ENCODE results near the gene LCE5A.

Gene LCE5A

DNA sequence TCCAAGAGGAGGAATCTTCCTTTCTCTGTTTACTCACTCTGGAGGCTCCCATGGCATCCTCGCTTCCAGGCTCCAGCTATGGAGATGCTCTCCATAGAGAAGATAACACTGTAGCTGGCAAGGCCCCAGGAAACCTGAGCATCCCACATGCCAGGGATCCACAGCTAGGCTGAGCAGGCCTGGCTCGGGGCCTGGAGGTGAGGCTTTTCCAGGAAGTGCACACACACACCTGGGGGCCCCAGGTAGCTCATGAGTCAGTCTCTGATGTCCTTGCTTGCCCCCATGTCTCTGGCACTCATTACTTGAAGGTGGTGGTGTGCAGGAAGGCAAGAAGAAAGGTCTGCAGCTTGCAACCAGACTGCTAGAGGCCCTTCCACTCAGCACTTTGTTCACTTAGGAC lies 5.5 kb upstream of the LCE5A start:
- no peaks in the 10 kb centered on the region for H3K4me1 Mint-ChIP-seq (ENCODE audit: low read depth)

GRCh38 chr1:152506899-152507498 lies 3.6 kb upstream of the LCE5A start:
- Mint-ChIP-seq H3K4me3 (no peak overlapping the region), H3K4me1 (ENCODE audit: low read depth) (no peaks in the 10 kb centered on the region), H3K9me3 (no peaks in the 10 kb centered on the region), H3K27me3 (peaks cover 20% of the 10 kb centered on the region), H3K36me3 (ENCODE audit: low read depth) (no peaks in the 10 kb centered on the region), H3K27ac (no peak overlapping the region)

More for the DNA sequence above, 5.5 kb upstream of the LCE5A start:
- H3K36me3 Mint-ChIP-seq (ENCODE audit: low read depth): no peaks in the 10 kb centered on the region
- H3K9me3 Mint-ChIP-seq: no peaks in the 10 kb centered on the region
- H3K27ac Mint-ChIP-seq: no peak overlapping the region
- H3K4me3 Mint-ChIP-seq: no peak overlapping the region
- peaks cover 9% of the 10 kb centered on the region for H3K27me3 Mint-ChIP-seq

DNA sequence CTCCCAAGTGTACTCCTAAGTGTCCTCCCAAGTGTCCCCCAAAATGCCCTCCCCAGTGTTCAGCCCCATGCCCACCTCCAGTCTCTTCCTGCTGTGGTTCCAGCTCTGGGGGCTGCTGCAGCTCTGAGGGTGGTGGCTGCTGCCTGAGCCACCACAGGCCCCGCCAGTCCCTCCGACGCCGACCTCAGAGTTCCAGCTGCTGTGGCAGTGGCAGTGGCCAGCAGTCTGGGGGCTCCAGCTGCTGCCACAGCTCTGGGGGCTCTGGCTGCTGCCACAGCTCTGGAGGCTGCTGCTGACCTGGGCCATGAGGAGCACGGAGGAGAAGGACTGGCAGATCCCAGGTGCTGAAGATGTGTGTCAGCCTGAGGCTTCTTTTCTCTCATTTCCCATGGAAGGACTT lies 993 bp downstream of the LCE5A start:
- H3K4me3 Mint-ChIP-seq: no peak overlapping the region
- no peaks in the 10 kb centered on the region for H3K4me1 Mint-ChIP-seq (ENCODE audit: low read depth)
- H3K27ac Mint-ChIP-seq: no peak overlapping the region
- no peaks in the 10 kb centered on the region for H3K9me3 Mint-ChIP-seq
- peaks cover 61% of the 10 kb centered on the region for H3K27me3 Mint-ChIP-seq
- H3K36me3 Mint-ChIP-seq (ENCODE audit: low read depth): no peaks in the 10 kb centered on the region

- Mint-ChIP-seq H3K27ac (no peak overlapping the region), H3K36me3 (ENCODE audit: low read depth) (no peaks in the 10 kb centered on the region), H3K4me1 (ENCODE audit: low read depth) (no peaks in the 10 kb centered on the region), H3K4me3 (no peak overlapping the region), H3K27me3 (peaks cover 73% of the 10 kb centered on the region), H3K9me3 (no peaks in the 10 kb centered on the region)
Observed at GRCh38 chr1:152513081-152513480, 2.5 kb downstream of the LCE5A start.

DNA sequence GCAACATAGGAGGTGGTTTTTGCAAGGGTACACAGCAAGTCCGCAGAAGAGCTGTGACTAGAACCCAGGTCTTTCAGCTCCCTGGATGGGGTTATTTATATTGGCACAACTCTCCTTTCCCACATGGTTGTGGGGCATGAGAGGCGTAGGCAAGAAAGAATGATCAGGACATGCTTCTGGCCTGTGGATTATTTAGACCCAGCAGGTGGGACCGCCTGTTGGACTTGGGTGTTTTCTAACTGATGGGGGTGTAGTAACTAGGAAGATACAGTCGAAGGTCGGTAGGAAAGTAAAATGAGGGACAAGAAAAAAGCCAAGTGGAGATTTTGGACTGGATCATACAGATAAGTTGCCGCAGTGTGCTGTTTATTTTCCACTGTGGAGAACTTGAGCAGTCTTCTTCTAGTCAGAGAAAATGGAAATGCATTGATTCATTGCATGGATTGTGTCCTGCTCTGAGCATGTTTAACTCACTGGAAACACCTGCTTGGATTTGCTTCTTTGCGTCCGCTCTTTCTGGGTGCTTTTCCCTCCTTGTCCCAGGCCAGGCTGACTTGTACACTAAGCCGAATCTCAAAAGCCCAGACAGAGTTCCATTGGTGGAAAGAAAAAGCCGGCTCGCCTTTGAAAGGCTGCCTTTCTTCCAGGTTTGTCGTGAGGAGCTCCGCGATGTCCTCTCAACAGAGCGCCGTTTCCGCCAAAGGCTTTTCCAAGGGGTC lies 4.3 kb downstream of the LCE5A start:
- H3K36me3 Mint-ChIP-seq (ENCODE audit: low read depth): no peaks in the 10 kb centered on the region
- H3K4me3 Mint-ChIP-seq: no peak overlapping the region
- no peaks in the 10 kb centered on the region for H3K4me1 Mint-ChIP-seq (ENCODE audit: low read depth)
- peaks cover 66% of the 10 kb centered on the region for H3K27me3 Mint-ChIP-seq
- no peak overlapping the region for H3K27ac Mint-ChIP-seq
- H3K9me3 Mint-ChIP-seq: no peaks in the 10 kb centered on the region

GRCh38 chr1:152515434-152515783 lies 4.8 kb downstream of the LCE5A start:
- peaks cover 62% of the 10 kb centered on the region for H3K27me3 Mint-ChIP-seq
- no peaks in the 10 kb centered on the region for H3K4me1 Mint-ChIP-seq (ENCODE audit: low read depth)
- no peak overlapping the region for H3K4me3 Mint-ChIP-seq
- H3K9me3 Mint-ChIP-seq: no peaks in the 10 kb centered on the region
- no peaks in the 10 kb centered on the region for H3K36me3 Mint-ChIP-seq (ENCODE audit: low read depth)
- H3K27ac Mint-ChIP-seq: no peak overlapping the region

DNA sequence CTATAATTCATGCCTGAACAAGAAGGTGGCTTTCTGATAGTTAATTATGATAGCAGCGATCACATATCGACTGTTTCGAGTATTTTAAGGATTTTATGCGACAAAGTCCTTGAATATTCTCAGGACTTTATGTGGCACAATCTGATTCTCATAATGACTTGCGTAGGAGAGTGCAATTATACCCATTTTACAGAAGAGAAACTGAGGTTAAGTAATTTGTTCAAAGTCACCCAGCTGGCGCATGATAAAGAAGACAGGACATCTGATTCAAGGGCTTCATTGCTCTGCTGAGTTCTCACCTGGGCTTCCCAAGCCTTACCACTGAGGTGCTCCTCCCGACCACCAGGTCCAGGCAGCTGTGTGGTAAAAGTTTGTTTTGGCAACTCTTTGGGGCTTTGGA lies 5.5 kb downstream of the LCE5A start:
- Mint-ChIP-seq H3K27me3 (peaks cover 56% of the 10 kb centered on the region), H3K36me3 (ENCODE audit: low read depth) (no peaks in the 10 kb centered on the region), H3K27ac (no peak overlapping the region), H3K4me1 (ENCODE audit: low read depth) (no peaks in the 10 kb centered on the region), H3K9me3 (no peaks in the 10 kb centered on the region), H3K4me3 (no peak overlapping the region)

DNA sequence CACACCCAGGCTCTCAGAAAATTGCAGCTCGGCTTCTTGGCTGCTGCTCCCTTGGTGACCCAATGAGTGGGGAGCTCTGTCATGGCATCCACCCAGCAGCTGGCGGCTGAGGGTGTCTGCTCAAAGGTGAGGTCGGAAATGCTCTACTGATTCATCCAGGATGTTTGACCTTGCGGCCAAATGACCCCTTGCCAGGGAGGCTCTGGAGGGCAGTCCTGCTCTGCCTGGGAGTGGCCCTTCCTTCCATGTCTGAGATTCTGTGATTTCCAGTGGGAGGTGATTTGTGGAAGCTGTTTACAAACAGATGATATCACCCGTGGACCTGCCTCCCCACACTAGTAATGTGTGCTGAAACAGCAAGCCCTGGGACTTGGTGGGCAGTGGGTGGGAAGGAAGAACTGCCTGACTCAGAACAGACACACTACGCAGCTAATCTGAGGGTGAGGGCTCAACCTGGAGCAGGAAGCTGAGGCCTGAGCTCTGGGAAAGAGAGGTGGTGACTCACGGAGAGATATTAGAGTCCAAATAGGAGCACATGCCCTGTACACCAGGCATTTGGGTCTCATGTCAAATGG lies 6.7 kb downstream of the LCE5A start:
- H3K36me3 Mint-ChIP-seq (ENCODE audit: low read depth): no peaks in the 10 kb centered on the region
- peaks cover 49% of the 10 kb centered on the region for H3K27me3 Mint-ChIP-seq
- no peak overlapping the region for H3K27ac Mint-ChIP-seq
- H3K9me3 Mint-ChIP-seq: no peaks in the 10 kb centered on the region
- no peak overlapping the region for H3K4me3 Mint-ChIP-seq
- no peaks in the 10 kb centered on the region for H3K4me1 Mint-ChIP-seq (ENCODE audit: low read depth)

DNA sequence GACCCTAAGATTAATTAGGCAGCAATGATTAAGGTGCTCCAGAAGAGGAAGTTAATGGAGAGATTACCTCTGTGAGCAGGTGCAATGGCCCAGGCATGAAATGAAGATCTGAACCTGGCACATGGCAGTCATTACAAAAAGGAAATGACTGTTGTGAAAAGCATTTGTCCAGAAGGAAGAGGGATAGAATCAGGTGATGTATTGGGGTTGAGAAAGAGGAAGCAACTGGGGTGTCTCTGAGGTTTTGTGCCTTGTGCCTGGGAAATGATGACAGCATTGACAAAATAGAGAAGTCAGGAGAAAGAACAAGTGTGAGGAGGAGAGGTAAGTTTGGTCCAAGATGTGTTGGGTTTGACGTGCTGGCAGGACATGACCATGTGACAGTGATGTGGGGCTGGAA lies 9.2 kb downstream of the LCE5A start:
- Mint-ChIP-seq H3K36me3 (ENCODE audit: low read depth) (no peaks in the 10 kb centered on the region), H3K4me1 (ENCODE audit: low read depth) (no peaks in the 10 kb centered on the region), H3K9me3 (no peaks in the 10 kb centered on the region), H3K27me3 (peaks cover 48% of the 10 kb centered on the region), H3K27ac (no peak overlapping the region), H3K4me3 (no peak overlapping the region)

DNA sequence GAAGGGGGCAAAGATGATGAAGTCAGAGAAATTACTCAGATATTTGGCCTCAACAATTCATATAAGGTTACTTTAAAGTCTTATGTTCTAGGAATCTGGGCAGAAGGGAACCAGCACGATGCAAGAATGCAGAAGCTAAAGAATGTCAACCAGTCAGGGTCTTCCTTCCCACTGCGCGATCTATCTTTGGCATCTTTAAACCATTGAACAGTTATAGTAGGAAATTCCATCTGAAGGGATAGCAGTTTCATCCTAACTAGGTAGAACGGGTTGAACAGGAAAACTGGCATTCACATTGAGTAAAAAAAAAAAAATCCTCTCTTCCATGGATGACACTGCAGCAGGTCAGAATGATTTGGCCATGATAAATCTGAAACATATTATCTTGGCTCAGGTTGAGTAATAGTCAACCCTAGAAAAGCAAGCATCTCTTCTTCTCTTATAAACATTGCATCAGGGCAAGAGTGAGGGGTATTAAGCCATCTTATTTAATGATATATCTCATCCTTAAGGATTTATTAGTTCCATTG lies 10.0 kb downstream of the LCE5A start:
- H3K27ac Mint-ChIP-seq: no peak overlapping the region
- H3K4me1 Mint-ChIP-seq (ENCODE audit: low read depth): no peaks in the 10 kb centered on the region
- H3K9me3 Mint-ChIP-seq: no peaks in the 10 kb centered on the region
- peaks cover 44% of the 10 kb centered on the region for H3K27me3 Mint-ChIP-seq
- H3K4me3 Mint-ChIP-seq: no peak overlapping the region
- no peaks in the 10 kb centered on the region for H3K36me3 Mint-ChIP-seq (ENCODE audit: low read depth)

DNA sequence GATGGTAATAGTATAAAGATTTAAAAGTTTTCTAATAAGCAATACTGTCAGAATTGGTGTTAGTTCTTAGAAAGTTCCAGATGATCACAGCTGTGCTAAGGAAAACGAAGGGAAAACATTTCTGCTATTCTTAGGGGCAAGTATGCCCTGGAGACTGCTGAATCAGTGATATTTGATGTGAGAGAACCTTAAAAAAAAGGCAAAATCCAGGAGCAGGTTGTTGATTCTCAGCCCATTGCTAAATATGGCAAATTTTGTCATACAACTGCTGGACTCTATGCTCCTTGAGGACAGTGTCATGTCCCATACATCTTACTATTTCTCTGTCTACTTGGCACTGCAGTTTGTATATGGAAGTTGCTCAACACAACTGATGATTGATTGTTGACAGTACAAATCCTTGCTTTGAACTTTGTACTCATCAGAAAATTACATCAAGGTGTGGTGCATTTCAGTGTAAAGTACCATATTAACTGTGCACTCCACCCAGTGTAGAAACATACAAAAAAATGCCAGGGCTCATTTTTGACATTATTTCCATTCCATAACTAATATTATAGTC lies 14.6 kb downstream of the LCE5A start:
- Mint-ChIP-seq H3K27me3 (peaks cover 33% of the 10 kb centered on the region), H3K36me3 (ENCODE audit: low read depth) (no peaks in the 10 kb centered on the region), H3K9me3 (no peaks in the 10 kb centered on the region), H3K27ac (no peak overlapping the region), H3K4me1 (ENCODE audit: low read depth) (no peaks in the 10 kb centered on the region), H3K4me3 (no peak overlapping the region)

GRCh38 chr1:152533327-152533938 lies 22.8 kb downstream of the LCE5A start:
- Mint-ChIP-seq H3K4me3 (no peak overlapping the region), H3K36me3 (ENCODE audit: low read depth) (no peaks in the 10 kb centered on the region), H3K27ac (no peak overlapping the region), H3K27me3 (peaks cover 37% of the 10 kb centered on the region), H3K4me1 (ENCODE audit: low read depth) (no peaks in the 10 kb centered on the region), H3K9me3 (no peaks in the 10 kb centered on the region)

DNA sequence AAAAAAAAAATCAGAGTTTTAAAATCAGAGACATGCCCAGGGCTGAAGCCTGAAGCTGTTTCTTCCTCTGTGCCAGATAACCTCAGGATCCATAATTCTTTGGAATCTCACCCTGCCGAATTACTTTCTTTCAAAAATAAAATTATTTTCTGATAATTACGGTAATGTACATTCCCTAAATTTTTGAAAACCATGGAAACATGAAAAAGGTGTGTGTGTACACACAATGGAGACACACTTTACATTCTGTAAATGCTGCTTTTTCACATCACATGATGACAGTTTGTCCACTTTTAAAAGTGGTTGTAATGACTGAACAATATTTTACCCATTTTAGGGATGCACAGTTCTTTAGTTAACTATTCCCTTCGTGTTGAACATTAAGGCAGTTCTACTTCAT lies 25.2 kb downstream of the LCE5A start:
- H3K4me3 Mint-ChIP-seq: no peak overlapping the region
- H3K27ac Mint-ChIP-seq: no peak overlapping the region
- H3K27me3 Mint-ChIP-seq: peaks cover 24% of the 10 kb centered on the region
- H3K9me3 Mint-ChIP-seq: no peaks in the 10 kb centered on the region
- H3K36me3 Mint-ChIP-seq (ENCODE audit: low read depth): no peaks in the 10 kb centered on the region
- H3K4me1 Mint-ChIP-seq (ENCODE audit: low read depth): no peaks in the 10 kb centered on the region

GRCh38 chr1:152537496-152537895 lies 26.9 kb downstream of the LCE5A start:
- Mint-ChIP-seq H3K27ac (no peak overlapping the region), H3K9me3 (no peaks in the 10 kb centered on the region), H3K36me3 (ENCODE audit: low read depth) (no peaks in the 10 kb centered on the region), H3K27me3 (peaks cover 18% of the 10 kb centered on the region), H3K4me1 (ENCODE audit: low read depth) (no peaks in the 10 kb centered on the region), H3K4me3 (no peak overlapping the region)

DNA sequence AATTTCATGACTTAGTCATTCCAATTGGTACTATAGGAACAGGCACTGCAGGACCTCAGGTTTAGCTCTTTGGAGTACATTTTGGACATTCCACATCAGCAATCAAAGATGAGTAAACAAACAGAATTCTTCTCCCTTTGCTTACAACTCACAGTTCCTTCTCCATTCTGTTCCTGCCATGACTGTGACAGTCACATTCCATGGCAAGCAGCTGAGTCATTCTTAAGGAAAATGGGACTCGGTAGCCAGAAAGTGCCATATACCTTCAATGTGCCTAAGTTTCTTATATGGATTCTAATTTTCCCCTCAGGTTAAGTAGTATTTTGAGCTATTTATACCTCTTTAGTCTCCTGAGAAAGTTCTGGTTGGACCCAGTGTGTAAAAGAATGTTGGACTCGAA lies 29.3 kb downstream of the LCE5A start:
- H3K4me1 Mint-ChIP-seq (ENCODE audit: low read depth): no peaks in the 10 kb centered on the region
- peaks cover 16% of the 10 kb centered on the region for H3K27me3 Mint-ChIP-seq

More for the DNA sequence above, 29.3 kb downstream of the LCE5A start:
- Mint-ChIP-seq H3K27ac (no peak overlapping the region), H3K36me3 (ENCODE audit: low read depth) (no peaks in the 10 kb centered on the region), H3K9me3 (no peaks in the 10 kb centered on the region), H3K4me3 (no peak overlapping the region)
